ENCODE results near the gene SND1. TPM values are rescaled to one million over a fixed set of nuclear protein-coding genes. Genes with fewer than 3 reads are reported as not detected.
"Not testable (repeated sequence)": the region's sequence is repeated elsewhere in the genome, so short reads cannot be mapped to it uniquely, and the experiment has no call there.

The SND1 gene
- total RNA-seq, 4 donors from 2014 or later, result 84.2 to 98.8 (median 93.4) TPM

GRCh38 chr7:127667759-127668530, 16.0 kb downstream of the SND1 start:
- peaks cover 0 to 18% (median 8%) of the 10 kb centered on the region in 3 donors for H3K4me1 ChIP-seq
- no peaks in the 10 kb centered on the region for H3K9me3 ChIP-seq
- 31 to 54% methylated on average over 2 of the region's 2 CpGs for WGBS, 2 donors
- intact Hi-C loops (cut with DNase I), result no loop called here
- no peak for DNase-seq
- H3K4me3 ChIP-seq, result no peak overlapping the region
- no peaks in the 10 kb centered on the region for H3K36me3 ChIP-seq
- no peaks in the 10 kb centered on the region for H3K27me3 ChIP-seq
- no peak for TF ChIP-seq CTCF (IDR thresholded peaks at IDR 0.05)
- TF ChIP-seq POLR2A (IDR thresholded peaks at IDR 0.05), result no peak
- H3K27ac ChIP-seq, result no peak overlapping the region

GRCh38 chr7:127671341-127671740, 19.3 kb downstream of the SND1 start:
- intact Hi-C loops (cut with DNase I), result no loop called here

GRCh38 chr7:127673902-127674301, 21.9 kb downstream of the SND1 start:
- intact Hi-C loops (cut with DNase I), result no loop called here
- Histone ChIP-seq H3K4me3 (no peak overlapping the region), H3K27ac (no peak overlapping the region), H3K36me3 (peaks cover 0 to 5% (median 0%) of the 10 kb centered on the region in 3 donors), H3K4me1 (peaks cover 0 to 26% (median 8%) of the 10 kb centered on the region in 3 donors), H3K9me3 (no peaks in the 10 kb centered on the region), H3K27me3 (no peaks in the 10 kb centered on the region)
- no peak for DNase-seq
- TF ChIP-seq POLR2A (IDR thresholded peaks at IDR 0.05) (no peak), CTCF (IDR thresholded peaks at IDR 0.05) (no peak)
- WGBS, 2 donors, result 45 to 51% methylated on average over 3 of the region's 3 CpGs

More at GRCh38 chr7:127671341-127671740, 19.3 kb downstream of the SND1 start:
- TF ChIP-seq POLR2A (IDR thresholded peaks at IDR 0.05) (no peak), CTCF (IDR thresholded peaks at IDR 0.05) (no peak)
- Histone ChIP-seq H3K4me3 (no peak overlapping the region), H3K9me3 (no peaks in the 10 kb centered on the region), H3K36me3 (no peaks in the 10 kb centered on the region), H3K27ac (no peak overlapping the region), H3K4me1 (peaks cover 0 to 32% (median 11%) of the 10 kb centered on the region in 3 donors), H3K27me3 (no peaks in the 10 kb centered on the region)
- 91 to 94% methylated on average over 4 of the region's 4 CpGs for WGBS, 2 donors
- no peak for DNase-seq

GRCh38 chr7:127674361-127674760, 22.4 kb downstream of the SND1 start:
- TF ChIP-seq POLR2A (IDR thresholded peaks at IDR 0.05) (no peak), CTCF (IDR thresholded peaks at IDR 0.05) (no peak)
- no peak overlapping the region for H3K4me3 ChIP-seq
- no peaks in the 10 kb centered on the region for H3K27me3 ChIP-seq
- no peak for DNase-seq
- H3K36me3 ChIP-seq, result peaks cover 0 to 5% (median 0%) of the 10 kb centered on the region in 3 donors
- intact Hi-C loops (cut with DNase I), result no loop called here
- 61 to 85% methylated on average over 1 of the region's 1 CpG for WGBS, 2 donors
- H3K4me1 ChIP-seq, result peaks cover 0 to 28% (median 10%) of the 10 kb centered on the region in 3 donors
- no peaks in the 10 kb centered on the region for H3K9me3 ChIP-seq
- H3K27ac ChIP-seq, result no peak overlapping the region

DNA sequence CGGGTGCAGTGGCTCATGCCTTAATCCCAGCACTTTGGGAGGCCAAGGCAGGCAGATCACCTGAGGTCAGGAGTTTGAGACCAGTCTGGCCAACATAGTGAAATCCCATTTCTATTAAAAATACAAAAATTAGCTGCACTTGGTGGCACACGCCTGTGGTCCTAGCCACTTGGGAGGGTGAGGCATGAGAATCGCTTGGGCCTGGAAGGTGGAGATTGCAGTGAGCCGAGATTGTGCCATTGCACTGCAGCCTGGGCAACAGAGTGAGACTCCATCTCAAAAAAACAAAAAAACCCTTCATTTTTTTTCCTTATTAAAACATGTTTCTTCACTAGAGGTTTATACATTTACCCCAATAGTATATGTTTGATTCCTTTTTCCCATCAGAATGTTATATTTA, 22.9 kb downstream of the SND1 start:
- DNase-seq; H3K27ac ChIP-seq; H3K27me3 ChIP-seq; H3K36me3 ChIP-seq; H3K9me3 ChIP-seq; intact Hi-C loops (cut with DNase I); H3K4me3 ChIP-seq: not testable (repeated sequence)
- peaks cover 0 to 28% (median 10%) of the 10 kb centered on the region in 3 donors for H3K4me1 ChIP-seq
- 81 to 88% methylated on average over 4 of the region's 4 CpGs for WGBS, 2 donors

Measured in esophagus squamous epithelium (tissue), 5 donors.